ENCODE data around the gene RAB6A.
"Not testable (repeated sequence)": the region's sequence is repeated elsewhere in the genome, so short reads cannot be mapped to it uniquely, and the experiment has no call there.

RAB6A gene

GRCh38 chr11:73761403-73761945, 600 bp upstream of the RAB6A start:
- DNase-seq: no peak

- DNase-seq: no peak
Observed at GRCh38 chr11:73760135-73760678, 667 bp downstream of the RAB6A start.

GRCh38 chr11:73759610-73760134, 1.2 kb downstream of the RAB6A start:
- peak; percentile 31 for DNase-seq

DNA sequence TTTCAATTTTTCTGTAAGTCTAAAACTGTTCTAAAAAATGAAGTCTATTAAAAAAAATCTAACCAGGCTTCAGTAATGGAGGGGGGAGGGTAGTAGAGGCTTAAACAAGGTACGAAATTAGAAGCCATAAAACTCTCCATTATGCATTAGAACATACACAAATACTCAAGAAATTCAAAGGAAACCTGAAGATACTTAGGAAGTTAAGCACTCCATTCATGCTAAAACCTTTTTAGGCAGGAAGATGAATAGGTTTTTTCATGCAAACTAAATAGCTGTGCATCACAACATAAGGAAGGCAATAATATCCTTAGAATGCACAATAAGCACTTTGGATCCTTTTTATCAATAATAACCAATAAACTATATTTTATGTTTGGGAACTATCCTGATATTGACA, 2.4 kb downstream of the RAB6A start:
- no peak for DNase-seq

DNA sequence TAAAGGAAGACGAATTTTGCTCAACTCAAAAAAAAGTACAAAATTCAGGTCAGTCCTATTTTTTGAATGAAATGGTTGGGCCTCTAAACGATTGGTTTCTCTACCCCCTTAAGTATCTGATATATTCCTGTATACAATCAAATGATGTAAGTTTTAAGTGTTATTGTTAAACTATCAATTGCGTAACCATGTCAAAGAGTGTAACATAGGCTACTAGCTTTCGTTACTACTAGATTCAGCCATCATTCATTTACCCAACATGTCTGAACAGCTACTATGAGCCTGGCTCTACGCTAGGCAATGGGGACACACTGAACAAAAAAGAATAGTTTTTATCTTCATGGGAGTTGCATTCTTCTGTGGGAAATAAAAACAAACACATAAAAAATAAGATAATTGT, 3.3 kb downstream of the RAB6A start:
- DNase-seq: no peak

DNA sequence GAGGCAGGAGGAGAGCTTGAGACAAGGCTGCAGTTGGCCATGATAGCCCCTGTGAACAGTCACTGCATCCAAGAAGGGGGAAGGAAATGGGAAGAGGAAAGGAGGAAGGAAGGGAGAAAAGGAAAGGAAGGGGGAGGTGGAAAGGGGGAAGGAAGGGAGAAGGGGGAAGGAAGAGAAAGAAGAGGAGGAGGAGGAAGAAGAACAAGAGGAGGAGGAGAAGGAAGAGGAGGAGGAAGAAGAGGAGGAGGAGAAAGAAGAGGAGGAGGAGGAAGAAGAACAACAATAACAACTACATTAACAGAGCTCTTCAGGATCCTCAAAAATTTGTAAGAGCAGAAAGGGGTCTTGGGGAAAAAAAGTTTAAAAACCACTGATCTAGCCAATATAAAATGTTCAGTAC, 5.2 kb downstream of the RAB6A start:
- DNase-seq: no peak

GRCh38 chr11:73753938-73754337, 6.9 kb downstream of the RAB6A start:
- no peak for DNase-seq

- DNase-seq: no peak
Observed at GRCh38 chr11:73752903-73753302, 8.0 kb downstream of the RAB6A start.

DNA sequence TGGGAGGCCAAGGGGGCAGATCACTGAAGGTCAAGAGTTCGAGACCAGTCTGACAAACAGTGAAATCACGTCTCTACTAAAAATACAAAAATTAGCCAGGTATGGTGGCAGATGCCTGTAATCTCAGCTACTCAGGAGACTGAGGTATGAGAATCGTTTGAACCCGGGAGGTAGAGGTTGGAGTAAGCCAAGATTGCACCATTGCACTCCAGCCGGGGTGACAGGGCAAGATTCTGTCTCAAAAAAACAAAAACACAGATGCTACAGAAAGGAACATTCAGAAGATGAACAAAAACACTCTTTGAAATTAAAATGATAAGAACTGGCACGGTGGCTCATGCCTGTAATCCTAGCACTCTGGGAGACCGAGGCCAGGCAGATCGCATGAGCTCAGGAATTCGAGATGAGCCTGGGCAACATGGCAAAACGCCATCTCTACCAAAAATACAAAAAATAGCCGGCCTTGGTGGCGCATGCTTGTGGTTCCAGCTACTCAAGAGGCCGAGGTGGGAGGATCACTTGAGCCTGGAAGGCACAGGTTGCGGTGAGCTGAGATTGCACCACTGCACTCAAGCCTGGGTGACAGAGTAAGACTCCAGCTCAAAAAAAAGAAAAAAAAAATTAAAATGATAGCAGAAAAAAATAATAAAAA, 8.5 kb downstream of the RAB6A start:
- DNase-seq: no peak

GRCh38 chr11:73750862-73751261, 10.0 kb downstream of the RAB6A start:
- not testable (repeated sequence) for DNase-seq

GRCh38 chr11:73750228-73750627, 10.6 kb downstream of the RAB6A start:
- no peak for DNase-seq

GRCh38 chr11:73749118-73749517, 11.8 kb downstream of the RAB6A start:
- DNase-seq: no peak

DNA sequence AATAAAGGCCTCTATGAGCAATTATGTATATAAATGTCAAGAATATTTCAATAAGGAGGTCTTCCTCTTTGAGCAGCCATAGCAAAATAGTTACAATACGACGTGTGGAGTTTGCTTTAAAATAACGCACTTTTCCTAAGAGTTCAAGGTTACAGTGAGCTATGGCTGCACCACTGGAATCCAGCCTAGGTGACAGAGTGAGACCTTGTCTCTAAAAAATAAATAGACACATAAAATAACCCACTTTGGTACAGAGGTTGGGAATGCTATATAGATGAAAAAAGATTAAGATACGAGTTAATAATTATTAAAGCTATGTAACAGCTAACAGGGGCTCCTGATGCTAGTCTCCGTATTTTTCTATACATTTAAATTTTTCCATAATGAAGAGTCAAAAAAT, 12.6 kb downstream of the RAB6A start:
- DNase-seq: no peak

- DNase-seq: no peak
Observed at GRCh38 chr11:73747762-73748161, 13.1 kb downstream of the RAB6A start.

DNA sequence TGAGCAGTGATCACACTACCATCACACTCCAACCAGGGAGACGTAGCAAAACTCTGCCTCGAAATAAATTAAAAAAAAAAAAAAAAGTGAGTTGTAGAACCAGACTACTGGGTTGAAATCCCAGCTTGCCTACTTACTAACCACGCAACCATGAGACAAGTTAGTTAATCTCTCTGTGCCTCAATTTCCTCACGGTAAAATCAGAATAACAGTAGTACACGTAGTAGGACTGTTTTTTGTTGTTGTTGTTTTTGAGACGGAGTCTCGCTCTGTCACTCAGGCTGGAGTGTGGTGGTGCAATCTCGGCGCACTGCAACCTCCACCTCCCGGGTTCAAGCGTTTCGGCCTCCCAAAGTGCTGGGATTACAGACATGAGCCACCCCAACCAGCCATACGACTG, 14.2 kb downstream of the RAB6A start:
- DNase-seq: no peak

- DNase-seq: no peak
Observed at GRCh38 chr11:73743045-73743444, 17.8 kb downstream of the RAB6A start.

GRCh38 chr11:73735959-73736358, 24.9 kb downstream of the RAB6A start:
- not testable (repeated sequence) for DNase-seq

- DNase-seq: no peak
Observed at GRCh38 chr11:73734993-73735392, 25.9 kb downstream of the RAB6A start.

DNA sequence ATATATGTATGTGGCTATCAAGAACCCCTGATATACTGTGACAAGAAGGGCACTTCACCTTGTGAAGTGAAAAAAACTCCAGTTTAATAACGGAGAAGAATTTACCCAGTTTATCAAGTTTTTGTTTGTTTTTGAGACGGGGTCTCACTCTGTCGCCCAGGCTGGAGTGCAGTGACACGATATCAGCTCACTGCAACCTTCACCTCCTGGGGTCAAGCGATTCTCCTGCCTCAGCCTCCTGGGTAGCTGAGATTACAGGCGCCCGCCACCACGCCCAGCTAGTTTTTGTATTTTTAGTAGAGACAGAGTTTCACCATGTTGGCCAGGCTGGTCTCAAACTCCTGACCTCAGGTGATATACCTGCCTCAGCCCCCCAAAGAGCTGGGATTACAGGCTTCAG, 26.9 kb downstream of the RAB6A start:
- not testable (repeated sequence) for DNase-seq

DNA sequence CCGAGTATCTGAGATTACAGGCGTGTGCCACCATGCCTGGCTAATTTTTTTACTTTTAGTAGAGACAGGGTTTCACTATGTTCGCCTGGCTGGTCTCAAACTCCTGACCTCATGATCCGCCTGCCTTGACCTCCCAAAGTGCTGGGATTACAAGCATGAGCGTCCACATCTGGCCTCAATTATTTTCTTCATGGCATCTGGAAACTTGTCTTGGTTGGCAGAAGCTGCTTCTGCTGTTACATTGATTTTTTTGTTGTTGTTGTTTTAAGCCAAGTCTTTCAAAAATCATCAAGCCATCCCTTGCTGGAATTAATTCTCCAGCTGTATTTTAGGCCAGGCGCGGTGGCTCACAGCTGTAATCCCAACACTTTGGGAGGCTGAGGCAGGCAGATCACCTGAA, 27.9 kb downstream of the RAB6A start:
- not testable (repeated sequence) for DNase-seq

DNA sequence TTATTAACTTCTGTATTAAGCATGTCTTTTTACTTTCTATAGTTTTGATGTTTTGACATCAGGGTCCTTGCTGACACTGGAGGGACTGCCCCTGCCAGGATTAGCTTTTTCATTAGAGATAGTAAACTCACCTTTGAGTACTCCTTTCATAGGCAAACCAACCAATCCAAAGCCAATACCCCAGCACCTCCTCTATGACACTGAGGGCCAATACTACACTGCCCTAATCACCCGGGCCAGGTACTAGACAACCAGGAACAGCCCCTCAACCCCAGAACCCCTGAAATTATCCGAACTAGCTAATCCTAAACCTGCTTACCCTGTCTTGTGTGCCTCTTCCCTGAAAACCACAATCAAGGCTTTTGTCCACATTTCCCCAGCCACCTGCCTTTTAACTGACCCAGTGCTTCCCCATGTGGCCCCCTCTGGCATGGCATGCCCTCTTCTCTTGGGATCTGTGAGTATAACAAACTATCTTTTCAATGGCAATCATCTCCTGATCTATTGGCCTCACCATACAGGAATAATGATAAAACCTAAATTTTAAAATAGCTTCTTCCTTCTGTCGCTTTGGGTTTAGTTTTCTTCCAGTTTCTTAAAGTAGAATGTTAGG, 31.2 kb downstream of the RAB6A start:
- DNase-seq: no peak

DNA sequence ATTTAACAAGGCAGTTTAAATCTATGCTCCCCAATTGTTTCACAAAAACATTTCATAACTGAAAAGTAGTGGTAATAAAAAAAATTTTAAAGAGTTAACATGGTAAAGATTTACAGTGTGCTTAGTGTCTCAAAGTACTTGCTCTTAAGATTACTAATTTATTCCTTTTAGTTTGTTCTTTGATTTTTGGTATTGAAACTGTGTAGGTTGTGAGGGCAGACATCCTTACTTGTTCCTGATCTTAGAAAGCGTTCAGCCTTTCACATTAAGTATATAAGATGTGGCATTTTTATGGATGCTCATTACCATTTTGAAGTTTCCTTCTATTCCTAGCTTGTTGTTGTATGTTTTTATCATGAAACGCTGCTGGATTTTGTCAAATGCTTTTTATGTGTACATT, 32.9 kb downstream of the RAB6A start:
- no peak for DNase-seq

GRCh38 chr11:73726825-73727224, 34.0 kb downstream of the RAB6A start:
- no peak for DNase-seq

DNA sequence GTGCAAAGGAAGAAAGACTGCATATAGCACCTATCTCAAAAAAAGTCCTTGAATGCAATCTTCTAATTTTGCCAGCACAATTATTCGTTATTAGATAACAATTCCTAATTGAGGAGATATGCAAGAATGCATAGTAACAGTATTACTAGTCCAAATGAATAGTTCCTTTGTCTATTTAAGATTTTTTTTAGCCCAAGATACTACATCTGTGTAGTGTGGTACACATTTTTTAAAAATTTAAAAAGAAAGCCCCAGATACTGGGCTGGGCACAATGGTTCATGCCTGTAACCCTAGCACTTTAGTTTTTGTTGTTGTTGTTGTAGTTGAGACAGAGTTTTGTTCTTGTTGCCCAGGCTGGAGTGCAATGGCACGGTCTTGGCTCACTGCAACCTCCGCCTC, 43.7 kb downstream of the RAB6A start:
- DNase-seq: no peak

All from NCI-H2171 (cell line).